ENCODE data around the gene TNF. TPM values are rescaled to one million over a fixed set of nuclear protein-coding genes. Genes with fewer than 3 reads are reported as not detected.

Gene TNF
- total RNA-seq, 1 experiment from 2014 or later: 0.31 TPM

DNA sequence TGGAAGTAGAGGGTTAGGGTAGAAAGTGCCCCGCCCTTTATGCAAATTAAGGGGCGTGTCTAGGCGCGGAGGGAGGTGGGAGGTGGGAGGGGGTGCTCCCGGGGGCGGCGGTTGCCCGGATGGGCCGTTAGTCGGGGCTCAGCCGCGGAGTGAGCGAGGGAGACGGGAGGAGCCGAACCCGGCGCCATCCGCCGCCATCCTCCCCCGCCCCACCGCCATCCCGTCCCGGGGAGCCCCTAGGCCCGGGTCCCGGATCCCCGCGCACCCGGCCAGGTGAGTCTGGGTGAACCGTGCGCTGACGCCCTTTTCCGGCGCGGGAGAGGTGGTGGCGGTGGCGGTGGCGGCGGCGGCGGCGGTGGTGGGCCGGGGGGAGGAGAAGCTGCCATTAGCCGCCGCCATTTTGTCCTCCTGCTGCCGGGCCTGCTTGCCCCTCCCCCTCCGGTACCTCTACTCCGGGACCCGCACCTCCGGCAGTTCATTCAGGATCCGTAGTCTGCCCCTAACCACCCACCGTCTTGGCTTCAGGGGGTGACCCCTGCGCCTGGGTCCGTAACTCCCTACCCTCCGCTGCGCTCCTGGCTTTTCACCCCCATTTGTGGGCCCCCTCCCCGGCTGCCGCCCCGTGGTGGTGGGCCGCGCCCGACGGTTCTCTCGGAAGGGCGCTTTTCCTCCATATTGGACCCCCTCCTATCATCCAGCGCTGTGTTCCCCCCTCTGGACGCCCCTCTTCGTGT is 45.4 kb downstream of the TNF start, which contains the start of gene PRRC2A (continued):
- TF ChIP-seq OVOL2 (CRISPR knock-in tag; IDR thresholded peaks at IDR 0.05; ENCODE audit: borderline replicate concordance) (no peak), ELF4 (CRISPR knock-in tag; IDR thresholded peaks at IDR 0.05; ENCODE audit: low read depth) (no peak), GRHL2 (CRISPR knock-in tag; IDR thresholded peaks at IDR 0.05; ENCODE audit: insufficient replicate concordance, severe bottlenecking) (no peak), CDX4 (CRISPR knock-in tag; IDR thresholded peaks at IDR 0.05; ENCODE audit: borderline replicate concordance) (no peak), SP1 (CRISPR knock-in tag; conservative IDR thresholded peaks at IDR 0.05) (peak; percentile 62; the same call in 1 of the 2 replicates), ZNF317 (CRISPR knock-in tag; IDR thresholded peaks at IDR 0.05; ENCODE audit: borderline replicate concordance, low read depth) (0 out of 2 replicates have a peak, but pooled peaks have one; percentile 15), ATF1 (CRISPR knock-in tag; IDR thresholded peaks at IDR 0.05) (no peak), NFYB (CRISPR knock-in tag; conservative IDR thresholded peaks at IDR 0.05; ENCODE audit: low read depth) (no peak)
- TF ChIP-seq, protein P1, sequence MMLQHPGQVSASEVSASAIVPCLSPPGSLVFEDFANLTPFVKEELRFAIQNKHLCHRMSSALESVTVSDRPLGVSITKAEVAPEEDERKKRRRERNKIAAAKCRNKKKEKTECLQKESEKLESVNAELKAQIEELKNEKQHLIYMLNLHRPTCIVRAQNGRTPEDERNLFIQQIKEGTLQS (CRISPR knock-in tag; conservative IDR thresholded peaks at IDR 0.05): no peak

DNA sequence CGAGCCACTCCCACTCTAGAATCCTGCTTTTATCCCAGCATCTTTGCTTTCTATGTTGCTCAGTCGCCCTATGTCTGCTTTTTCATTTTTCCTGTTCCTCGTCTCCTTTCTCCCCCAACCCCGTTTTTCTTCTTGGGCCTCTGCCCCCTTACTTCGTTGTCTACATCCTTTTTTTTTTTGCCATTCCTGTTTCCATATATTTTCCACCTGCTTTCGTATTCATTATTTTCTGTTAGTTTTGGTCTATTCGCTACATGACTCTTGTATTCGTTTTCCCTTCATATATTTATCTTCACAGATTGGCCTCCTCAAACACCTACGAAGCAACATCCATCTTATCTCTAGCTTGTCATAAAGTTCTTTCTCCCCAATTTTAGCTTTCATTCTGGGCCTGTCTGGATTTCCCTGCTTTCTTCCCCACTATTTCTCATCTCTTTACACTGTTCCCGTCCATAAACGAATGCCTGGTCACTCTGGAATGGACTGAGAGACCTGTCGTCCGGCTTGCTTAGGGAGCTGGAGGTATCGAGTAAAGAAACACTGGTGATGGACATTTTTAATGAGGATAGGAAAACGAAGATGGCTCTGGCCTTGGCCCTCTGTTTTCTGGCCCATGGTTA is 46.1 kb downstream of the TNF start:
- Mint-ChIP-seq H3K27me3 (ENCODE audit: low read depth) (no peaks in the 10 kb centered on the region; the same call in 1 of the 2 replicates), H3K9me3 (no peaks in the 10 kb centered on the region), H3K4me3 (peak overlapping the region; percentile 92), H3K27ac (peak overlapping the region; percentile 95), H3K36me3 (peaks cover 52% of the 10 kb centered on the region), H3K4me1 (peaks cover 17% of the 10 kb centered on the region)
- no peak for DNase-seq (ENCODE audit: low spot score)
- no peak for ATAC-seq
- POLR2A ChIA-PET: interaction anchor here (1.1 to 1.9 kb wide), 4 partner anchors 31 to 80 kb away, joined by 3 to 8 read pairs (median 8); partner anchors contain the start of genes ATP6V1G2, BAG6, C6orf47 and DDX39B
- CTCF ChIA-PET: interaction anchor here (0.6 to 2.1 kb wide), 5 partner anchors 23 to 186 kb away, joined by 4 to 16 read pairs (median 5); partner anchors contain the start of genes ATP6V1G2 and NFKBIL1
- TF ChIP-seq, protein P2, sequence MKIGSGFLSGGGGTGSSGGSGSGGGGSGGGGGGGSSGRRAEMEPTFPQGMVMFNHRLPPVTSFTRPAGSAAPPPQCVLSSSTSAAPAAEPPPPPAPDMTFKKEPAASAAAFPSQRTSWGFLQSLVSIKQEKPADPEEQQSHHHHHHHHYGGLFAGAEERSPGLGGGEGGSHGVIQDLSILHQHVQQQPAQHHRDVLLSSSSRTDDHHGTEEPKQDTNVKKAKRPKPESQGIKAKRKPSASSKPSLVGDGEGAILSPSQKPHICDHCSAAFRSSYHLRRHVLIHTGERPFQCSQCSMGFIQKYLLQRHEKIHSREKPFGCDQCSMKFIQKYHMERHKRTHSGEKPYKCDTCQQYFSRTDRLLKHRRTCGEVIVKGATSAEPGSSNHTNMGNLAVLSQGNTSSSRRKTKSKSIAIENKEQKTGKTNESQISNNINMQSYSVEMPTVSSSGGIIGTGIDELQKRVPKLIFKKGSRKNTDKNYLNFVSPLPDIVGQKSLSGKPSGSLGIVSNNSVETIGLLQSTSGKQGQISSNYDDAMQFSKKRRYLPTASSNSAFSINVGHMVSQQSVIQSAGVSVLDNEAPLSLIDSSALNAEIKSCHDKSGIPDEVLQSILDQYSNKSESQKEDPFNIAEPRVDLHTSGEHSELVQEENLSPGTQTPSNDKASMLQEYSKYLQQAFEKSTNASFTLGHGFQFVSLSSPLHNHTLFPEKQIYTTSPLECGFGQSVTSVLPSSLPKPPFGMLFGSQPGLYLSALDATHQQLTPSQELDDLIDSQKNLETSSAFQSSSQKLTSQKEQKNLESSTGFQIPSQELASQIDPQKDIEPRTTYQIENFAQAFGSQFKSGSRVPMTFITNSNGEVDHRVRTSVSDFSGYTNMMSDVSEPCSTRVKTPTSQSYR (CRISPR knock-in tag; IDR thresholded peaks at IDR 0.05): no peak
- no peak for TF ChIP-seq GTF2I (CRISPR knock-in tag; conservative IDR thresholded peaks at IDR 0.05)
- no peak for TF ChIP-seq NR1H2 (CRISPR knock-in tag; IDR thresholded peaks at IDR 0.05)
- no peak for TF ChIP-seq AR (CRISPR knock-in tag; IDR thresholded peaks at IDR 0.05)
- TF ChIP-seq TEAD4 (CRISPR knock-in tag; IDR thresholded peaks at IDR 0.05): no peak
- TF ChIP-seq, protein P3, sequence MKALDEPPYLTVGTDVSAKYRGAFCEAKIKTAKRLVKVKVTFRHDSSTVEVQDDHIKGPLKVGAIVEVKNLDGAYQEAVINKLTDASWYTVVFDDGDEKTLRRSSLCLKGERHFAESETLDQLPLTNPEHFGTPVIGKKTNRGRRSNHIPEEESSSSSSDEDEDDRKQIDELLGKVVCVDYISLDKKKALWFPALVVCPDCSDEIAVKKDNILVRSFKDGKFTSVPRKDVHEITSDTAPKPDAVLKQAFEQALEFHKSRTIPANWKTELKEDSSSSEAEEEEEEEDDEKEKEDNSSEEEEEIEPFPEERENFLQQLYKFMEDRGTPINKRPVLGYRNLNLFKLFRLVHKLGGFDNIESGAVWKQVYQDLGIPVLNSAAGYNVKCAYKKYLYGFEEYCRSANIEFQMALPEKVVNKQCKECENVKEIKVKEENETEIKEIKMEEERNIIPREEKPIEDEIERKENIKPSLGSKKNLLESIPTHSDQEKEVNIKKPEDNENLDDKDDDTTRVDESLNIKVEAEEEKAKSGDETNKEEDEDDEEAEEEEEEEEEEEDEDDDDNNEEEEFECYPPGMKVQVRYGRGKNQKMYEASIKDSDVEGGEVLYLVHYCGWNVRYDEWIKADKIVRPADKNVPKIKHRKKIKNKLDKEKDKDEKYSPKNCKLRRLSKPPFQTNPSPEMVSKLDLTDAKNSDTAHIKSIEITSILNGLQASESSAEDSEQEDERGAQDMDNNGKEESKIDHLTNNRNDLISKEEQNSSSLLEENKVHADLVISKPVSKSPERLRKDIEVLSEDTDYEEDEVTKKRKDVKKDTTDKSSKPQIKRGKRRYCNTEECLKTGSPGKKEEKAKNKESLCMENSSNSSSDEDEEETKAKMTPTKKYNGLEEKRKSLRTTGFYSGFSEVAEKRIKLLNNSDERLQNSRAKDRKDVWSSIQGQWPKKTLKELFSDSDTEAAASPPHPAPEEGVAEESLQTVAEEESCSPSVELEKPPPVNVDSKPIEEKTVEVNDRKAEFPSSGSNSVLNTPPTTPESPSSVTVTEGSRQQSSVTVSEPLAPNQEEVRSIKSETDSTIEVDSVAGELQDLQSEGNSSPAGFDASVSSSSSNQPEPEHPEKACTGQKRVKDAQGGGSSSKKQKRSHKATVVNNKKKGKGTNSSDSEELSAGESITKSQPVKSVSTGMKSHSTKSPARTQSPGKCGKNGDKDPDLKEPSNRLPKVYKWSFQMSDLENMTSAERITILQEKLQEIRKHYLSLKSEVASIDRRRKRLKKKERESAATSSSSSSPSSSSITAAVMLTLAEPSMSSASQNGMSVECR (CRISPR knock-in tag; IDR thresholded peaks at IDR 0.05; ENCODE audit: borderline replicate concordance): 0 out of 2 replicates have a peak, but pooled peaks have one; percentile 13
- TF ChIP-seq JAZF1 (CRISPR knock-in tag; IDR thresholded peaks at IDR 0.05): no peak
- TF ChIP-seq, protein P4, sequence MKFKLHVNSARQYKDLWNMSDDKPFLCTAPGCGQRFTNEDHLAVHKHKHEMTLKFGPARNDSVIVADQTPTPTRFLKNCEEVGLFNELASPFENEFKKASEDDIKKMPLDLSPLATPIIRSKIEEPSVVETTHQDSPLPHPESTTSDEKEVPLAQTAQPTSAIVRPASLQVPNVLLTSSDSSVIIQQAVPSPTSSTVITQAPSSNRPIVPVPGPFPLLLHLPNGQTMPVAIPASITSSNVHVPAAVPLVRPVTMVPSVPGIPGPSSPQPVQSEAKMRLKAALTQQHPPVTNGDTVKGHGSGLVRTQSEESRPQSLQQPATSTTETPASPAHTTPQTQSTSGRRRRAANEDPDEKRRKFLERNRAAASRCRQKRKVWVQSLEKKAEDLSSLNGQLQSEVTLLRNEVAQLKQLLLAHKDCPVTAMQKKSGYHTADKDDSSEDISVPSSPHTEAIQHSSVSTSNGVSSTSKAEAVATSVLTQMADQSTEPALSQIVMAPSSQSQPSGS (CRISPR knock-in tag; IDR thresholded peaks at IDR 0.05; ENCODE audit: borderline replicate concordance, low read depth): no peak
- TF ChIP-seq CDX4 (CRISPR knock-in tag; IDR thresholded peaks at IDR 0.05; ENCODE audit: borderline replicate concordance): no peak
